ENCODE measurements around the gene CFAP77. TPM values are rescaled to one million over a fixed set of nuclear protein-coding genes. Genes with fewer than 3 reads are reported as not detected.

CFAP77 gene
- total and polyA plus RNA-seq, 2 of the 13 experiments (the other 11 are each of a cell fraction or from before 2014, with no cell fraction given) = not detected

DNA sequence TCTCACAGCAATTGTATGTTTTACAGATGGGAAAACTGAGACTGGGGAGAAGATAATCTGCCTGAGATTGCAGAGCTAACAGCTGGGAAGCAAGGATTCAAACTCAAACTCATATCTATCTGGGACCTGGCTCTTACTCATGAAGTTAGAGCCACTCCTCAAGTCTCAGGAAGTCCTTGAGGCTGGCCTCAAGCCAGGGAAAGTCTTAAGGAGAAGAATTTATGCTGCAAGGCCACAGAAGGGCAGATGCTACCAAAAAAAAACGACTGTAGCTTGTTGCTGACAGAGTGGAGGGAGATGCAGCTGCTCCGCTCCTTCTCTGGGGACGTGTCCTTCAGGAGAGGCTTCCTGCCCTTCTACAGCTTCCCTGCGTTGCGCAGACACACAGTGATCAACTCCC lies 212.1 kb downstream of the CFAP77 start (continued):
- no peak for TF ChIP-seq ZNF772 (CRISPR knock-in tag; IDR thresholded peaks at IDR 0.05)
- TF ChIP-seq SRY (CRISPR knock-in tag; IDR thresholded peaks at IDR 0.05) = no peak
- TF ChIP-seq RERE (CRISPR knock-in tag; IDR thresholded peaks at IDR 0.05; ENCODE audit: low read depth) = no peak
- TF ChIP-seq IKZF4 (CRISPR knock-in tag; IDR thresholded peaks at IDR 0.05; ENCODE audit: borderline replicate concordance, low read depth, not compliant biosample characterization) = no peak
- TF ChIP-seq NFE2L1 (CRISPR knock-in tag; IDR thresholded peaks at IDR 0.05; ENCODE audit: borderline replicate concordance) = no peak
- TF ChIP-seq ZNF451 (CRISPR knock-in tag; IDR thresholded peaks at IDR 0.05) = no peak
- TF ChIP-seq, protein P1, sequence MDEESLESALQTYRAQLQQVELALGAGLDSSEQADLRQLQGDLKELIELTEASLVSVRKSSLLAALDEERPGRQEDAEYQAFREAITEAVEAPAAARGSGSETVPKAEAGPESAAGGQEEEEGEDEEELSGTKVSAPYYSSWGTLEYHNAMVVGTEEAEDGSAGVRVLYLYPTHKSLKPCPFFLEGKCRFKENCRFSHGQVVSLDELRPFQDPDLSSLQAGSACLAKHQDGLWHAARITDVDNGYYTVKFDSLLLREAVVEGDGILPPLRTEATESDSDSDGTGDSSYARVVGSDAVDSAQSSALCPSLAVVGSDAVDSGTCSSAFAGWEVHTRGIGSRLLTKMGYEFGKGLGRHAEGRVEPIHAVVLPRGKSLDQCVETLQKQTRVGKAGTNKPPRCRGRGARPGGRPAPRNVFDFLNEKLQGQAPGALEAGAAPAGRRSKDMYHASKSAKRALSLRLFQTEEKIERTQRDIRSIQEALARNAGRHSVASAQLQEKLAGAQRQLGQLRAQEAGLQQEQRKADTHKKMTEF (CRISPR knock-in tag; IDR thresholded peaks at IDR 0.05) = no peak

Small RNA genes within 50 kb of the gene (small RNA-seq; reads per million reads assigned to genes)
- 0.10 to 0.97 (median 0.33) reads per million in 3 experiments for gene RNU5D-2P (ENCODE audit: insufficient read depth in 2 of 3, insufficient read length in 3 of 3, low read depth in 2 of 3, low replicate concordance in 1 of 3)

Other genes with a start within 250 kb of the CFAP77 start
- gene NTNG2, start 248.2 kb upstream of the CFAP77 start, total RNA-seq (2016; rRNA removed; fragmentation: Illumina TruSeq; extraction: Trizol) = 0.02 TPM in 1 of 2 replicates, not detected in the other
- gene NTNG2, start 248.2 kb upstream of the CFAP77 start, polyA plus RNA-seq (2011; rRNA removed) = 0.36 TPM in 1 of 2 replicates, not detected in the other
- gene SETX, start 55.2 kb upstream of the CFAP77 start, total RNA-seq (2016; rRNA removed; fragmentation: Illumina TruSeq; extraction: Trizol) = 39.0 and 56.7 TPM in 2 replicates
- 13.1 and 13.2 TPM in 2 replicates for gene SETX, start 55.2 kb upstream of the CFAP77 start, polyA plus RNA-seq (2011; rRNA removed)
- 9.8 and 11.8 TPM in 2 replicates for gene TTF1, start 3.4 kb upstream of the CFAP77 start, total RNA-seq (2016; rRNA removed; fragmentation: Illumina TruSeq; extraction: Trizol)
- 3.4 and 3.6 TPM in 2 replicates for gene TTF1, start 3.4 kb upstream of the CFAP77 start, polyA plus RNA-seq (2011; rRNA removed)
- gene BARHL1, start 172.4 kb downstream of the CFAP77 start, total RNA-seq (2016; rRNA removed; fragmentation: Illumina TruSeq; extraction: Trizol) = not detected in 2 replicates
- not detected in 2 replicates for gene BARHL1, start 172.4 kb downstream of the CFAP77 start, polyA plus RNA-seq (2011; rRNA removed)